ENCODE results near the gene HPSE.
A peak's percentile ranks its signal among the peaks of the same experiment; 100 is the strongest.
"Not testable (repeated sequence)": the region's sequence is repeated elsewhere in the genome, so short reads cannot be mapped to it uniquely, and the experiment has no call there.

Gene HPSE

DNA sequence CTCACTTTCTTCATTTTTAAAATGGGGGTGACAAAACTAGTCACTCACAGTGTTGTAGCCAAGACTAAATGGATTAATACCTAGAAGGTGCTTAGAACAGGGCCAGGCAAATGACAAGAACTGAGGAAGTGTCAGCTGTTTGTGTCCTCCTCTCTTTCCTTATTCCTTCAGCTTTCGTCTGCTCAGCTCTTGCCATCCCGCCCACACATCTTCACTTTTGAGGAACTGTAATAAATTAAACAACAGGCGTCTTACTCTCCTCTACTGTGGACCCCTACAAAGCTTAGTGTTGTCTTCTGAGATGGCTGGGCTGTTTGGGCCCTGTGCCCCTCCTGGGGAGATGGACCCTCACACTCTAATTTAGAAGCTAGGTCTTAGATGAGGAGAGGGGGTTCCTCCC is 2.7 kb downstream of the HPSE start:
- DNase-seq (ENCODE audit: low spot score), result no peak

DNA sequence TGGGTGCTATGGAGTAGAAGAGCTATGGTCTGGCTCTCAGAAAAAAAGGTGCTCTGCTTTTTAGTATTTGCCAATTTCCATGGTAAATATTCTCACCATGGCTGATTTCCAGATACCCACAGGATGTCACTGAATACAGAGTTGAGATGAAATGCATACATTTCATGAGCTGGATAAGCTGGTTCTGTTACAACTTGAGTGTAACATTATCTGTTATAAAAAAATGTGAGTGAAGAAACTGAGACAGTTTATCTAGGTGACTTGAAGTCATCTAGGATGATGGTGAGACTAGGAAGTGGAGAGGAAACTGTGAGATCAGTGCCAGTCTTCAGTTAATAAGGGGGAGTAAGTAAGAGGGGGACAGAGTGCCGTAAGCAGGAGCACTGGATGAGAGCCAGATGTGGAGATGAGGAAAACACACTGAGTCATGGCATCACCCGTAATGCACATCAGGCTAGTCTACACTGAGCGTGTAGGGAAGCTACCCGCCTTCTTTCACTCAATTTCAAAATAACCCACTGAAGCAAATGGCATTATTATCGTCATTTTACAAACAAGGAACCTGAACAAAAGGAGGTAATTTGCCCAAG is 5.0 kb downstream of the HPSE start:
- no peak for DNase-seq (ENCODE audit: low spot score)

GRCh38 chr4:83328521-83329187 is 6.0 kb downstream of the HPSE start:
- DNase-seq (ENCODE audit: low spot score), result no peak

GRCh38 chr4:83326546-83326945 is 8.1 kb downstream of the HPSE start:
- no peak for DNase-seq (ENCODE audit: low spot score)

- DNase-seq (ENCODE audit: low spot score), result not testable (repeated sequence)
Observed at GRCh38 chr4:83325306-83325705, 9.3 kb downstream of the HPSE start.

- DNase-seq (ENCODE audit: low spot score), result no peak
Observed at GRCh38 chr4:83323136-83323535, 11.5 kb downstream of the HPSE start.

GRCh38 chr4:83320548-83320947 is 14.1 kb downstream of the HPSE start:
- DNase-seq (ENCODE audit: low spot score), result no peak

DNA sequence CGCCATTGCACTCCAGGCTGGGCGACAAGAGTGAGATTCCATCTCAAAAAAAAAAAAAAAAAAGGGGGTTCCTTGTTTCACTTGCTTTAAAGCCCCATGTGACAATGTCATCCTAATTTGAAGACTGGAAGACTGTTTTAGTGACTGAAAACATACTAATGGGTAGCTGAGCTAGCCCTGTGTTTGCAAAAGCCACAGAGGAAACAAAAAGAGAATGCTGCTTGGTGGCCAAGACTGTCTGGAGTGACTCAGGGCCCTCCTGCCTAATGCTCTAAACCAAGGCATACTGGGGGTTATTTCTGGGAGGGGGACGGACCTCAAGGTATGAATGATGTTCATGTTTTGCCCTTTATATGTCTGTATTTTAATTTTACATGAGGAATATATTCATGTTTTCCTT is 16.0 kb downstream of the HPSE start:
- DNase-seq (ENCODE audit: low spot score), result no peak

- DNase-seq (ENCODE audit: low spot score), result no peak
Observed at GRCh38 chr4:83317671-83318070, 17.0 kb downstream of the HPSE start.

DNA sequence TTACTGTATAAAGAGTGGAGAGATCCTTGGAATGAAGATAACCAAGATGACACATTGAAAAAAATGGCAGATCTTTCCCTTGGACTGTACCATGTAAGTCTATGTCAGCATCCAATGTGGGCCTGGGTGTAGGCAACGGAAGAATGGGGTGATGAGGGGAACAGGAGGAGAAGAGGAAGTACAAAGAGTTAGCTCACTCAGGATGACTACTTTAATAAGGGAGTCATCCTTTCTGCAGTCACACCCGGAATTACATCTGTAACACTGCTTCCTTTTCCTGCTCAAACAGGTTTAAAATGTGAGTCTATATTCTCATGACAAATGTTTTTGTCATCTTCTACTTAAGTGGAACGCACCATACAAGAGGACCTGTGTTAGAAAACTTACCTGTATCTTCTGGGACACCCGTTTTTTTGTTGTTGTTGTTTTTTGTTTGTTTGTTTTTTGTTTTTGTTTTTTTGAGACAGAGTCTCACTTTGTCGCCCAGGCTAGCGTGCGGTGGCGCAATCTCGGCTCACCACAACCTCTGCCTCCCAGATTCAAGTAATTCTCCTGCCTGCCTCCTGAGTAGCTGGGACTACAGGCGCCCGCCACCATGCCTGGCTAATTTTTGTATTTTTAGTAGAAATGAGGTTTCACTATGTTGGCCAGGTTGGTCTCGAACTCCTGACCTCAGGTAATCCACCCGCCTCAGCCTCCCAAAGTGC is 18.0 kb downstream of the HPSE start:
- no peak for DNase-seq (ENCODE audit: low spot score)

DNA sequence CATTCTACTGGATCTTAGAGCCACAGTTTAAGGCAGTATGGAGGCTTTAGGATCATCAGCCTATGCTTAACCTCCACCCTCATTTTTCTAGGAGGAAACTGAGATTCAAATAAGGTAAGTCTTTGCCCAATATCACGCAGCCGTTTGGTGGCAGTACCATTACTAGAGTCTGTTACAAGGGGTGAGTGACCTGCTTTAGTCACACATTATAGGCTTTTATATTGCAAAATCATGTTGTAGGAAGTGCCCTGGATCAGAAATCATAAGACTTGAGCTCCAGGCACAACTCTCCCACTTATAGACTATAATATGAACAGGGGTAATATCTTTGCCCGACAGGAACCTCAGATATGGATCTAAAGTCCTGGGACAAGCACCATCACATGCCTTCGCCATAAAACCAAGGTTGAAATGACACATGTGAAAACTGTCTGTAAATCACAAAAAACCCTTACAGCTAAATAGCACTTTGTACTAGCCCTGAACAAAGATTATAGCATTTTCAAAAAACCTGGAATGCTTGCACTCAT is 19.2 kb downstream of the HPSE start:
- DNase-seq (ENCODE audit: low spot score), result no peak

- no peak for DNase-seq (ENCODE audit: low spot score)
Observed at GRCh38 chr4:83308672-83309071, 26.0 kb downstream of the HPSE start.

DNA sequence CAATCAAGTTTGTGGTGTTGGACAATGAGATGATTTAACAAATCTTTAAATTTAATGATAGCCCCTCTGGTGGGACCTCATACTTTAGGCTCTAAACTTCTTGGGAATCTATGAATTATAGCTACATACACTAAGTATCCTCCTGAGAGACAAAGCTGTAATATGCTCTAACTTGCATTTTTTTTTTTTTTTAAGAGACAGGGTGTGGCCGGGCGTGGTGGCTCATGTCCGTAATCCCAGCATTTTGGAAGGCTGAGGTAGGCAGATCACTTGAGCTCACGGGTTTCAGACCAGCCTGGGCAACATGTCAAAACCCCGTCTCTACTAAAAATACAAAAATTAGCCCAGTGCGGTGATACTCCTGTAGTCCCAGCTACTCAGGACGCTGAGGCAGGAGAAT is 26.7 kb downstream of the HPSE start:
- no peak for DNase-seq (ENCODE audit: low spot score)

DNA sequence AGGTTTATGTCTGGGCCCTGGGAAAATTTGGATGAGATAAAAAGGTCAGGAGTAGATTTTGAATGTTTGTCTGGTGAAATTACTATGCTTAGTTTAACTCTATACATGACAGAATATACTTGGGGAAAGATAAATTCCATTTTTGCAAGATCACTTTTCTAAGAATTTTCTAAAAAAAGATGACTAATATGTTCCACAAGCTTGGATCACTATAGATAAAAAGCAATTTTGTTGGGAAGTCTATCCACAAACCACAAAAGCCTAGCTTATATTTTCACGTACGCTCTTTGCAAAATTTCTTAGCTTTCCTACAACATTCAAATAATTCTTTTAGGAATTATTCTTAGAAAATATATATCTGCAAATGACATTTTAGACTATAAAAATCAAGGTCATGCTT is 29.5 kb downstream of the HPSE start:
- no peak for DNase-seq (ENCODE audit: low spot score)

DNA sequence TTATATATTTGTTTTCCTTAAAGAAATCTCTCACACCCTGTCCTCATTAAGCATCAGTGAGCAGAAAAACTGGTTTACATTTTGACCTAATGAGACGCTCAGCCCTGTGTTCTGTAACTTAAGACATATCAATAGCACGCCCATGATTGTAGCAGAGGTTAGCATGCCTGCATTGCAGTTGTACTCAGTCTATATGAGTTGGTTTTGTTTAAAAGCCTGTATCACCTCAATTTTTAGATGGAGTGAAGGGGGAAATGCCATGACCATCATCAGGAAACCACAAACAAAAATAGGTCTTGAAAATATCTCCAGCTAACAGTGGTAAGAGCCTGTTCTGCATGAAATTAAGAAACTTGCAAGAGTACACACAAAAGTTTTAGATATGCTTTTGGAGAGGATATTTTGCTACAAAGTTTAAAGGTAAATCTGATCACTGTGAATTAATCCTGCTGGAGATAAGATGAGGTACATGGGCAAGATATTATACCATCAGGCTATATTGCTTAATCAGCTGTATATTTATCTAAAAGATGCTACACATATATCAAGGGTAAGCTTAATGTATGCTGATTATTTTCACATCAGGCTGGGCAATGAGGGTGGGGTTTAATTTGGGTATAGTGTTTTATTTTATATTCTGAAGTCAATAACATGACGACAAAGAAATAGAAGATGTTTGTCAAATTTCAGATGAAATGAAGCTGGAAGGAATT is 36.9 kb downstream of the HPSE start:
- no peak for DNase-seq (ENCODE audit: low spot score)

DNA sequence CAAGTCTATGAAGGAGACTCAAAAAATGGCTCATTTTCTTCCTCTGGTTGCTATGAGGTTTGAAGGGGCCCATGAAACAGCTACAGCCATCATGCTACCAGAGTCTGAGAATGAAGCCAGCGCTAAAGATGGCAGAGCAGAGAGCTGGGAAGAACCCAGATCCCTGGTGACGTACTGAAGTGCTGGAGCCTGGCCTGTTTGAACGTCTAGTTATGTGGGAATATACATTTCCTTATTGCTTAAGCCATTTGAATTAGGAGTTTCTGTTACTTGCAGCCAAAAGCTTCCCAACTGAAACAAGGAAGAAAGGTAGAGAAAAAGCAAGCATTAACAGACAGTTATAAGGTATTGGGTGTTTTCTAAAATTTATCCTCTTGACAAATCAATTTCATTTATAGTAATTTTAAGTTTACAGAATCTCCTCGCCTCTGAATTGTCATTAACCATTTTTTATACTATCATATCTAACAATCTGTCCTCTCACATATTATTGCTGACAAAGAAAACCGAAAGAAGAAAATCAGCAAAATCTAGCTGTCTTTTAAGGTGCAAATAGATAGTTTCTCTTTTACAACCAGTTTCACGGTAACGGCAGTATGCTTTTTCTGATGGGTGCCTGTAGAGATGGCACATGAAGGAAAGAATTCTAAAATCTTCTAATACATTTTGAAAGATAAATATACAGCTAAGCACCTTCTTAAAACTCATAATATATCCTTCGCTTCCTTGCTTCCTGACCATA is 41.2 kb downstream of the HPSE start:
- no peak for DNase-seq (ENCODE audit: low spot score)

DNA sequence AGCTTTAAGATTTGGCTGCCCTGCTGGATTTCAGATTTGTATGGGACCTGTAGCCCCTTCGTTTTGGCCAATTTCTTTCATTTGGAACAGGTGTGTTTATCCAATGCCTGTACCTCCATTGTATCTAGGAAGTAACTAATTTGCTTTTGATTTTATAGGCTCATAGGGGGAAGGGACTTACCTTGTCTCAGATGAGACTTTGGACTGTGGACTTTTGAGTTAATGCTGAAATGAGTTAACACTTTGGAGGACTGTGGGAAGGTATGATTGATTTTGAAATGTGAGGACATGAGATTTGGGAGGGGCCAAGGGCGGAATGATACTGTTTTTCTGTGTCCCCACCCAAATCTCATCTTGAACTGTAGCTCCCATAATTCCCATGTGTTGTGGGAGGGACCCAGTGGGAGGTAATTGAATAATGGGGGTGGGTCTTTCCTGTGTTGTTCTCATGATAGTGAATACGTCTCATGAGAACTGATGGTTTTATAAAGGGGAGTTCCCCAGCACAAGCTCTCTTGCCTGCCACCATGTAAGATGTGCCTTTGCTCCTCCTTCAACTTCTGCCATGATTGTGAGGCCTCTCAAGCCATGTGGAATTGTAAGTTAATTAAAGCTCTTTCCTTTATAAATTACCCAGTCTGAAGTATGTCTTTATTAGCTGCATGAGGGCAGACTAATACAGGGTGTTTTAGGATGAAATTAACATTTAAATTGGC is 44.4 kb downstream of the HPSE start:
- not testable (repeated sequence) for DNase-seq (ENCODE audit: low spot score)

DNA sequence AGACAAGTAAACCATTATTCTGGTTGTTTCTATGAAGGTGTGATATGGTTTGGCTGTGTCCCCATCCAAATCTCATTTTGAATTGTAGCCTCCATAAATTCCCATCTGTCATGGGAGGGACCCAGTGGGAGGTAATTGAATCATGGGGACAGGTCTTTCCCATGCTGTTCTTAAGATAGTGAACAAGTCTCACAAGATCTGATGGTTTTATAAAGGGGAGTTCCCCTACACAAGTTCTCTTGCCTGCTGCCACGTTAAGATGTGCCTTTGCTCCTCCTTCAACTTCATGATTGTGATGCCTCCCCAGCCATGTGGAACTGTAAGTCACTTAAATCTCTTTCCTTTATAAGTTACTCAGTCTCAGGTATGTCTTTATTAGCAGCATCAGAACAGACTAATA is 46.3 kb downstream of the HPSE start:
- DNase-seq (ENCODE audit: low spot score), result not testable (repeated sequence)

- peak; percentile 23 for DNase-seq (ENCODE audit: low spot score)
Observed at GRCh38 chr4:83285055-83285407, 49.6 kb downstream of the HPSE start.

- DNase-seq (ENCODE audit: low spot score), result peak; percentile 95
Observed at GRCh38 chr4:83284193-83285054, 50.2 kb downstream of the HPSE start, which contains the start of gene COQ2. Gene COQ2, minus strand, starts transcription at chr4:83284798. Its CDS starts 34 bp downstream, at chr4:83284764.
